GM13976 (cell line): ENCODE measurements around the gene OR51I2.

Source experiments
- DNase-seq: peaks from one replicate; pipeline ENCODE4 v3.0.0; 2012; ENCODE audit warnings: low spot score
- CTCF ChIP-seq: IDR thresholded peaks from 2 replicates; pipeline ENCODE4 v1.5.1; 2012; ENCODE audit warnings: borderline replicate concordance, mild to moderate bottlenecking; ENCODE audit not compliant: insufficient read depth; ENCODE audit errors: extremely low read depth, missing control alignments, control extremely low read depth
- in situ Hi-C: fragments of 300-500 bp; cut with MboI; formaldehyde crosslinking; loops from one replicate; pipeline ENCODE4 v1.12.0; 2022; ENCODE audit warnings: low sequenced_read_pairs, mixed read lengths, inconsistent platforms; ENCODE audit not compliant: unreplicated experiment

Gene OR51I2

GRCh38 chr11:5486003-5486402 lies 36.9 kb downstream of the OR51I2 start:
- DNase-seq, result no peak
- no peak for TF ChIP-seq CTCF
- in situ Hi-C loops, result no loop called here

- in situ Hi-C loops, result no loop called here
- no peak for DNase-seq
- no peak for TF ChIP-seq CTCF
Measured at GRCh38 chr11:5486421-5486820, 37.3 kb downstream of the OR51I2 start.

GRCh38 chr11:5488385-5488784 lies 39.3 kb downstream of the OR51I2 start, which contains the start of gene OR52D1:
OR52D1 (plus strand) TSS chr11:5488685; CDS start chr11:5488707, 22 bp downstream.
- DNase-seq, result no peak
- TF ChIP-seq CTCF, result no peak
- in situ Hi-C loops, result no loop called here

- no peak for DNase-seq
- no peak for TF ChIP-seq CTCF
- in situ Hi-C loops, result no loop called here
Measured at GRCh38 chr11:5488798-5489399, 39.8 kb downstream of the OR51I2 start.

GRCh38 chr11:5489576-5490357 lies 40.6 kb downstream of the OR51I2 start:
- DNase-seq, result no peak
- in situ Hi-C loops, result no loop called here
- no peak for TF ChIP-seq CTCF

GRCh38 chr11:5499671-5500070 lies 50.5 kb downstream of the OR51I2 start:
- in situ Hi-C loops, result no loop called here
- no peak for TF ChIP-seq CTCF
- no peak for DNase-seq
